EL (cell line): ENCODE results near the gene GPBP1L1.

Experiments used
- DNase-seq: peaks from one replicate; pipeline ENCODE4 v3.0.0-alpha.2; 2016

GPBP1L1 gene

DNA sequence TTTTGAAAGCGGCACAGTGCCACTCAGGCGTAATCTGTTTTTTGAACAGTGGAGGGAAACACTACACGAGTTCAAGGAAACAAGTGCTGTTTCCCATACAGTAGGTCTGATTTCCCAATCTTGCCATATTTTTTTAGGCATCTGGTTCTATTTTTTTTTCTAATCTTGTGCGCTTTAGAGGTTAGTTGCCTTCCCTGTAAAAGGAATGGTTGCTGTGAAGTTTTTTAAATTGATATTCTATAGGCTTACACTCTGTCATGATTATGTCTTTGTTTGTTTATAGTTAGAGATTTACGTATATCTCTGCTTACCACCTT is 101.3 kb downstream of the GPBP1L1 start:
- DNase-seq = no peak

DNA sequence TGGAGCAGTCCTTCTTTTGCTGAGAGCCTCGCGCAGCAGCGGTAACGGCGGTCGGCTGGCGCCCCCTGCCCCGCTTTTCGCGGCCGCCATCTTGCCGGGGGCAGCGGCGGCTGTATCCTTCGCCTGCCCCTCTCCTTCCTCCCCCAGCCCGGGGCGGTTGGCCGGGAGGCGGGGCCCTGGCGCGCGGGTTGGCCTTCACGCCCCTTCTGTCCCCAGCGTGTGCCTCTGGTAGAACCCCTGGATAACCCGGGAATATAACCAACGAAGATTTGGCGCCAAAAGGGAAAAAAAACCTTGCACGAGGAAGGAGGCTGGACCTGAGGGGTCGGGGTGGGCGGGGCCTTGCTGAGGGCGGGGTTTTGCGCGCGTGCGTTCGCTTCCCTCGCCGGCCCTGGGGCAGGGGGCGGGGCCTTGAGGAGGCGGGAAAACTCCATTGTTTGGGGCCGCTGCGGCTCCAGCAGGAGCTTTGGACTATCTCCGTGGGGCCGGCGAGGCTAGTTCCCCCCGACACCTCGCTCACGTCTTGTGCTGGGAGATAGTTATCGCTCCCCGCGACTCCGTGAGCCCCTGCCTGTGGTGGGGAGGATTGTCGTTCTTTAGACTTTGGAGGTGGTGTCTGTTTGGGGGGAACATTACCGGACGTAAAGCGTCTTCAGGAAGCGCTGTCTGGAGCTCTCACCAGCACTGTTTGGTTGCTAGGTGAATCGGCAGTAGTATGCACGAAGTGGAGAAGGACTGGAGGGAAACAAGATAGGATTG is 101.8 kb downstream of the GPBP1L1 start:
- peak; percentile 91 for DNase-seq

DNA sequence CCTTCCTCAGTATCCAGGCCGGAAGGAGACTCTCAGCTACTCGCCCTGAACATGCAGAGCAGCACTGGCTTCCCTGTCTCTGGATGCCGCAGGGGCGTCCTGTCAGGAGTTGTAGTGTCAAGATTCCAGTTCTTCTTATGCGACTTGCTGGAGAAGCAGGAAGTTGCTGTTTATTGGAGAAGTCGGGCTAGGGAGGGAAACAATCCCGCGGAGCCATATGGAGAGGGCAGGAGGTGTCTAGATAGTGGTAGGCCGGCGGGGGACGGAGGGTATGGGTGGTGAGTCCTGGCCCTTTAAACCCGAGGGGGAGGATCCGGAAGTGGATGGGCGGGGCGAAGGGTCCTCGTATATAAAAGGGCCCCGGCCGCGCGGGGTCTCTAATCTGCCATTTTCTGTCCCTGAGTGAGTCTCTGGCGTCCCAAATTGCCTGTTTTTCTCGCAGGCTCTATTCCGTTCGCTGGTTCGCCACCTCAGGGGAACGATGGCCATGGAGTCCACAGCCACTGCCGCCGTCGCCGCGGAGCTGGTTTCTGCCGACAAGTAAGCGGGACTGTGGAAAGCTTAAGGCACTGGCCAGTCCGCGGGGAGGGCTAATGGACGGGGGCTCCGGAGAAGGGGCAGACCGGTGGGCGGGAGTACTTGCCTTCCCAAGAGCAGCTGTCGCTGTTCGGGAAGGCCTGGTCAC is 102.5 kb downstream of the GPBP1L1 start, which contains the start of gene NASP:
Gene NASP, plus strand, starts transcription at position 376 of the 685 bp plus-strand sequence. Its CDS starts 106 bp downstream, at position 482.
- DNase-seq = peak; percentile 86

DNA sequence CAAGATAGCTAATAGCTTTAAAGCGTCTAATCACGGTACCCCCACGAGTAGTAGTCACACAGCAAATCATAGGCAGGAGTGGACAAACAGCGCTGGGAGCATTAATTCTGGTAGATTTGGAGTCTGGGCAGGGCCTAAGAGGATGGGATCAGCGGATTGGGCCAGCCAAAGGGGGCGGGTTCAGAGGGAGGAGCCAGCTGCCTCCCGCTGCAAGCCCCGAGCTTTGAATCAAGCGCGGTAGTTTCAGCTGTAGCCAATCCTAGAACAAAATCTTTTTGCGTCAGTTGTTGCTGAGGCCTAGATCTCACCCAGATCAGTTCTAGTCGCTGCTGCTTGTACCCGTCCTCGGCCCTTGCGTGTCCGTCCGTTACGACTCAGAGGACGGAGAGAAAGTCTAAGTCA is 103.1 kb downstream of the GPBP1L1 start:
- peak; percentile 97 for DNase-seq
